Measurements from ENCODE around the gene ASCL2.

ASCL2 gene

DNA sequence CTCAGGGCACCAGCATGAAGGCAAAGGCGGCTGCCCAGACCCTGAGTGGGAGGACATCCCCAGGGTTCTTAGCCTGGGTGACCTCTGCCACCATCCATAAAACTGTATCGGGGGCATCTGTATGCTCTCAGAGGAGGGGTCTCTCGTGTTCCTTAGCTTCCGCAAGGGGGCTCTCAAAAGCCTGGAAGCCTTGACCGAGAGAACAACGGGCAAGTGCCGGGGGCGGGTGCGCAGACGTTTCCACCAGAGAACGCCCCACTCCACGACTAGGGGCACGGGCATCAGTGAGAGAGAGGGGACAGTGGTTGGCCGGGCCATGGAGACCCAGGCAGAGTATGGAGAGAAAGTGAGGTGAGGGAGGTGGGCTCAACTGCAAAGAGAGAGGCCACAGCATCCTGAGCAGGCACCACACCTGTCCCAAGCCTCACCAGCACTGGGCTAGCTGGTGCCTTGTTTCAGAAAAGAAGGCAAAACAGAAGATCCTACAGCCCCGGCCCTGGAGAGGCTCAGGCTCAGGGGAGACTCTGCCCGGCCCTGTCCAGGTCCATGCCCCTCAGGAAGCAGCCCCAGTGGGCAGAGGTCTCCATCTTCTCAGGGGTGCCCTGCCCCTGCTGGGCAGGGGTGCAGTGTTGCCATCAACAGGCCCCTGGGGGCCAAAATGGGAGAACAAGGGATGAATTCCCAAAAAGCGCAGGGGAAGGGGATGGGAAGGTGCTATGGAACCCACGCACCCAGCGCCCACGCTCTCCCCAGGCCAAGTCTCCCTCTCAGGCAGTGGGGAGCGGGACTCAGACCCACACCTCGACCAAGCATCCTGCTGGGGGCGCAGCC lies 37.3 kb upstream of the ASCL2 start:
- no peak for FAIRE-seq

DNA sequence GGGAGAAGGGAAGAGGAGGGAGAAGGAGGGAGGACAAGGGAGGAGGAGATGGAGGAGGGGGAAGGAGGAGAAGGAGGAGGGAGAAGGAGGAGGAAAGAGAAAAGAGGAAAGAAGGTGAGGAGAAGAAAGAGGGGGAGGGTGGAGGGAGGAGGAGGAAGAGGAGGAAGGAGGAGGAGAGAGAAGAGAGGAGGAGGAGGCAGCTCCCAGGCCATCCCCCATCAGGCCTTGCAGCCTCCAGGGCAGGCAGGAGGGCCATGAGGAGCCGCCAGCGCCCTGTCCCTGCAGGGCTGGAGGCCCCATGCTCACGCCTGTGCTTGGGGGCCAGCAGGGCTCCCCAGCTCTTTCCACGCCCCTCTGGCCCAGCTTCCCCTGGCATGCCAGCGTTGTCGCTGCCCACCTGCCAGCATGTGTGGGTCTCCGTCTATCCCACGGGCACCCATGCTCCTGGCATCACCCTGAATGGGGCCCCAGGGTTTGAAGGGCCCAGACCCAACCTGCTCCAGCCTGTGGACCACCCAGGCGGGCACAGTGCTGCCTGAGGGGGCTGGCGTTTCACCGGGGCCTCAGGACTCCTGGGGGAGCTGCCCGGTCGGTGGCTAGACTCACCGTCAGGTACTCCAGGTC lies 36.6 kb upstream of the ASCL2 start:
- no peak for FAIRE-seq

DNA sequence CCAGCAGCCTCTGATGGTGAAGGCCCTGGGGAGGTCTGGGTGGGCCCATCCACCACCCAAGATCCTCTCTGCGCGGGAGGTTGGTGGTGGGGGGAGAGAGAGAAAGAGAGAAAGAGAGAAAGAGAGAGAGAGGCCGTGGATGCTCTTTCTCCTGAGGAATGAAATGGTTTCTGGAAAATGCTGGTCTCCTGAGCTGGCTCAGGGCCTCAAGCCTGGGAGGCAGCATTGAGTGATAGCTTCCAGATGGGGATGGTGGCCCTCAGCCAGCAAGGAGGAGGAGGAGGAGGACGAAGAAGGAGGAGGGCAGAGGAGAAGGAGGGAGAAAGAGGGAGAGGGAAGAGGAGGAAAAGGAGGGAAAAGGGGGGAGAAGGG lies 36.0 kb upstream of the ASCL2 start:
- peak; percentile 67 for FAIRE-seq

DNA sequence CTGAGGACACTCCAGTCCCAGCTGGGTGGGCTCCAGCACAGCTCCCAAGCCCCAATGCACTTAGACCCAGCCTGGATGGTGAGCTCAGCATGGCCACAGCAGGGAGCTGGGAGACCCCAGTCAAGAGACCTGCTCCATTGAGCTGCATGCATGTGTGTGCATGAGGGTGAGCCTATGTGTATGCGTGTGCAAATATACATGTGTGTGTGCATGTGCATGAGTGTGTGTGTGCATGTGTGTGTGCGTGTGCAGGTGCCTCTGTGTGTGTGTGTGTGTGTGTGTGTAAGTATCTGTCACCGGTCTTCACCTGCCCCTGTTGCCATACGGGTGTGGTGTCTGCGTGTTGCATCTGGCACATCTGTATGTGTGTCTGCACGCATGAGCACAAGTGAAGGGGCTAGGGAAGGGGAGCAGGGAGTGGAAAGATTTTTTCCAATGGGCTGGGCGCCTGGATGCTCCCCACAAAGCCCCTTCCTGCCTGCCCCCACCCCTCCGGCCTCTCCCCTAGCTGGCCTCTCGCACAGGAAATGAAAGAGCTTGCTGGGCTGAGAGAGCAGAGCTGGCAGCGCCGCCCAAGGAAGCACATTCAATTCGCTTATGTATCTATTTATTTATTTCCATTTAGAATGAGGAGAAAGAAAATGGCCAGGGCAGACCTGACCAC lies 35.5 kb upstream of the ASCL2 start:
- no peak for FAIRE-seq

DNA sequence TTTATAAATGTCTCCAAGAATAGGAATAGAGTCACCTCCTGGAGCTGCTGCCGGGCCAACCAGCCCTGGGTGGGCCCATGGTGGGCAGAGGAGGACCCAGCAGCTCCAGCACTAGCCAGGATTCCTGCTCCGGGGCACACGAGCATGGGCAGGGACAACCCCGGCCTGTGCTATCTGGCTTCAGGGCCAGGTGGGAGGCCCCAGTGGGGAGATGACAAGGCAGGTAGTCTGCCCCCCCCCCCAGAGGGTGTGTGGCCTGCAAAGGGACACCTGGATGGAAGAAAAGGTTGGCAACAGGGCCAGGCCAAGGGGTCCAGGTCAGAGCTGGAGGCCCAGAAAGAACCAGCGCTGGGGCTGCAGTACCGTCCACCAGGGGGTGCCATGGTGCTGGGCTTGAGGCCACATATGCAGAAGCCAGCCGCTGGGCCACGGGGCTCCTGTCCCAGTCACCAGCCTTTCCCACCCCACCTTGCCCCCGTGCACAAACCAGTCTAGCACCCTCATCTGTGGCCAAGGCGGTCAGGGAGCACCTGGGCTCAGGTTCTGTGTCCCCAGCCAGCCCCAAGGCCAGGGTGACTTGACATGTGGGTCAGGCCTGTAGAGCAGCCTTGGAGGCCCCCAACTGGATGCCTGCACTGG lies 34.9 kb upstream of the ASCL2 start:
- no peak for FAIRE-seq

DNA sequence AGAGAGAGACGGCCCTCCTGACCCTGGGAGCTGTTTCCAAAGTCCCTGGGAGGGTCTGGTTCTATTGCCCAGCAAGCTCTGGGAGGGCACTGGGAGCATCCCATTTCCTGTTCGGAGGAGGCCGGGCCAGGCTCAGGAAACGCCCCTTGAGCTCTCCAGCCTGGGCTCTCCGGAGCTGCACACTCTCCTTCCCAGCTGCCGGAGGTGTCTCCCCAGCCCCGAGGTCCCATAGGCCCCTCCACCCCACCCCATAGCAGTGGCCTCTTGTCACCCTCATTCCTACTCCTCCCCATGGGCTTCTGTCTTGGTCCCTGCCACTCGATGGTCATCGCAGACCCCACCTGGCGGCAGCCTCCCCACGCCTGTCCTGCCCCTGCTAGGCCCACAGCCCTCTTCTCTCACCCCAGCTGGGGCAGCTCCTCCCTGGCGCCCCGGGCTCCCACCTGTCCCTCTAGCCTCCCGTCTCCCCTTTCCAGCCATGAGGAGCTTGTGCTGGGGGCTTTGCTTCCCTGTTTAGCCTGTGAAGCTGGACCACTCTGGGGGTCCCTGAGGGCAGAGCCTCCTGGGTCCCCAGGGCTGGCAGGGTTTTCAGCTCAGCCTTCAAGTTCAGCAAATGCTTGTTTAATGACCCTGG lies 34.2 kb upstream of the ASCL2 start:
- no peak for FAIRE-seq

DNA sequence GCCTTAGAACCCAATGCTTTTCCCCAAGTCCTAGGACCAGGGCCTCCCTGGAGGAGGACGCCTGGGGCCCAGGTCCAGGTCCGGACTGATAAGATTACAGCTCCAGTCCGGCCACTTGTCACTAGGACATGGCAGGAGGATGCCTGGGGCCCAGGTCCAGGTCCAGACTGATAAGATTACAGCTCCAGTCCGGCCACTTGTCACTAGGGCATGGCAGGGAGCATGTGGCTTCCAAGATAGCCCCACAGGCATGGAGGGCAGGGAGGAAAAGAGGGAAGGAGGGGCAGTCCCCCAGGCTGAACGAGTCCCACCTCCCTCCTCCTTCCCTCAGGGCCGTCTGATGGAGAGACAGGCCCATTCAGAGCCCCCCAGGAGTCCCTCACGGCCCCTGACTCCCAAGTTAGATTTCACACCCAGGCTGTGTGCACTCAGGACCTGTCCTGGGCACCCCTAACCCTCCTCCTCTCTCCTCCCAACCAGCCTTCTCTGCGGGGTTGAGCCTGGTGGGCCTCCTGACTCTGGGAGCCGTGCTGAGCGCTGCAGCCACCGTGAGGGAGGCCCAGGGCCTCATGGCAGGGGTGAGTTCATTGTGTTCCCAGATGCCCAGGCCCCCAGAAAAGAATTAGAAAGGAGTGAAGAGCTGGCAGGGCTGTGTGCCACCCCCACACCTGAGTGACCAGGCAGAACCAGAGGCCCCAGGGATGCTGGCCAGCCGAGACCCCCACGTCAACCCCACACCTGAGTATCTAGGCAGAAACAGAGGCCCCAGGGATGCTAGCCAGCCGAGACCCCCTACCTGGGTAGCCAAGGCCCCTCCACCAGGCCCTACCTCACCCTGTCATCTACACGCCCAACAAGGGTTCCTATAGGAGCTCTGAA lies 33.5 kb upstream of the ASCL2 start:
- no peak for FAIRE-seq

DNA sequence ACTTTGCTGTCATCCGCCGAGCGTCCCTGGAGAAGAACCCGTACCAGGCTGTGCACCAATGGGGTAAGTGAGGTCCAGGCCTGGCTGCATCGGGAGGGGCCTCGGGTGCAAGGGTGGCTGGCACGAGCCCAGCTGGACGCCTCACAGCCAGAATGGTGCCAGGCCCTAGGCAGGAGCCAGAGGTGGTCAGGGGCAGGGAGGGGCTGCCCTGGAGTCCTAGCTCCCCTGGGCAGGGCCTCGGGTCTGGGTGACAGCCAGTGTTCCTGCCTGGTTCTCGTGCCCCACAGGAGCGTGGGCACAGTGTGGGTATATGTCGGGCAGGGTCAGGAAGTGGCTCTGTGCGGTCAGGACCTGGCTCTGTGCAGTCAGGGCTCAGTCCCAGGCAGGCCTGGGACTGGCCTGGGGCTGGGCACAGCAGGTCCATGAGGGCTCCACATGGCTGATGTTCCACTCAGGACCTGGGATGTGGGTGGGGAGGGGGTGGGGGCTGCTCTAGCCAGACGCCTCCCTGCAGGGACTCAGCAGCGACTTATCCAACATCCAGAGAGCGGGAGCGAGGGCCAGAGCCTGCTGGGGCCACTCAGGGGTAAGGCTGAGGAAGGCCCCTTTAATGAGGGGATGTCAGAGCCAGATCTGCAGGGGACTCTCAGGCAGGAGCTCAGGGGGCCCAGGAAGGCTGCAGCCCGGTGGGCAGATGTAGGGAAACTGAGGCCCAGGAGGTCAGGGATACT lies 32.7 kb upstream of the ASCL2 start:
- no peak for FAIRE-seq

DNA sequence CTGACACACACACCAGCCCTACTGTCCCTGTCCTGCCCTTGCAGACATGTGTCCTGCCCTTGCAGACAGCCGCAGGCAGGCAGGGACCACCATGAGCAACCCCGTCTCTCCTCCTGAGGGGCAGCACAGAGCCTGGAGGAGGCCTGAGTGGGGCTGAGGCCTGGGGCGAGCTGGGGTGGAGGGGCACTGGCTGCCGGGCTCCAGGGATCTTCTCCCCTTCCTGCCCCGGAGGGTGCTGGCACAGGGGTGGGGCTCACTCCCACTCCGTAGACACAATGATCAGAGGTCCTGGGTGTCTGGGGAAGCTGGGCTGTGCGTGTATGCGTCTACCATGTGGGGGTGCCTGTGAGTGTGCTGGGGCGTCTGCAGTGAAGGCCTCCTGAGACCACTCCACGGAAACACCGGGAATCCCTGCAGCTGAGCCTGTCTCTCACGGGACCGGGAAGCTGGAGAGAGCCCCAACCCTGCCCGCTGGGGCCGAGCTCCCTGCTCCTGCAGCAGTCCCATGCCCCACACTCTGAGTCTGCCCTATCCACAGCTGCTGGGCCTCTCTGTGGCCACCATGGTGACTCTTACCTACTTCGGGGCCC lies 32.0 kb upstream of the ASCL2 start:
- FAIRE-seq, result no peak

DNA sequence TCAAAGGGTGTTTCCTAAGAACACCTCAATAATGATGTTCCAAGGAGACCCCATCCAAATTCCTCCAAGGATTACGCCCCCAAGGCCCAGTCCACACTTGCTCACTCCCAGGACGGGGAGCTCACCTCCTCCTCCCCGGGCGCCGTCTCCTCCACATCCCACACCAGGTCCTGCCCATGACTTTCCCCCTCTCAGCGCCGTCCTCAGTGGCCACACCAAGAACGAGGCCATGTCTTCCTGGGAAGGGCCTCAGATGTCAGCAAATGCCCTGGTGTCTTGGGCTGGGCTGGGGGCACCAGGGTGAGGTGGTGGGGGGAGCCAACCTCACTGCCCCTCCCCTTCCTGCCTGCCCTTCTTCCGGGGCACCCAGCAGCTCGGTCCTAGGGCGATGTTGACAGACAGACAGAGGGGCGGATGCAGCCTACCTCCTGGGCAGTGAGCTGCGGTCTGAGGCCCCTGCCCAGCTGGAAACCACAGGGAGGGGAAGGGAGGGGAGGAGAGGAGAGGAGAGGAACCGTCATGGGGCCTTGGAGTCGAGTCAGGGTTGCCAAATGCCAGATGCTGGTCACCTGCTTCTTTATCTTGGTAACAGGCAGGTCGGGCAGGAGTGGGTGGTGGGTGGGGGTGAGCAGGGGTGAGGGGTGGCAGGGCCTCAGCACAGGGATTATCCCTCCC lies 31.4 kb upstream of the ASCL2 start, which contains the start of the genes C11orf21 and TSPAN32:
C11orf21 (minus strand) TSS at position 288 of the 675 bp plus-strand sequence; CDS start at position 178, 110 bp downstream.
TSPAN32 (plus strand) TSS at position 383 of the 675 bp plus-strand sequence; CDS start at position 520, 137 bp downstream.
- FAIRE-seq, result no peak

DNA sequence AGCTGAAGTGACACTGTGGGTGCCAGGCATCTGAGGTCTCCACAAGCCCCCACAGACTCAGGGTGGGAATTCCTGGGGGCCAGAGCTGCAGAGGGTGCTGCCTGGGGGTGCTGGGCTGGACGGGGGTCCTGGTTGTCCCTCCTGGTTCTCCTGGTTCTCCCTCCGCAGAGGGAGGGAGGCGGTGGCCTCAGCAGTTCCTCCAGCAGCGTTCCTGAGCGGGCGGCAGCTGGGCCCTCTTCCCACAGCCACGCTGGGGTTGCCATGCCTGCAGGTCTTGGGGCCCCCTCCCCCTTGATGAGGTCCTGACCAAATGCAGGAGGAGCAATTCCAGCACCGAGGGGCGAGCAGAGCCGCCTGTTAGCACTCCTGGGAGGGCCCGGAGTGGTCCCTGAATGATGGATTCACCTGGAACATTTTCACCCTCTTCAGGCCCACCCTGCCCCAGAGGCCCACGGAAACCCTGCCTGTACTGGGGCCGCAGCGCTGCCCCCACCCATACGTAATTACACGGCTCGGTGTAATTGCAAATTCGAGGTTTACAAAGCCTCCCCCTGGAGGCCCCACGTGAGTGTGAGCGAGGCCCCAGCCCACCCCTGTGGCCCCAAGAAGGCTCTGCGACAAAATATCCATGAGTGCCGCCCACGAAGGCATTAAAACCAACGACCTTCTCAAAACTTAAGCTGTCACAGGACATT lies 30.7 kb upstream of the ASCL2 start:
- no peak for FAIRE-seq

DNA sequence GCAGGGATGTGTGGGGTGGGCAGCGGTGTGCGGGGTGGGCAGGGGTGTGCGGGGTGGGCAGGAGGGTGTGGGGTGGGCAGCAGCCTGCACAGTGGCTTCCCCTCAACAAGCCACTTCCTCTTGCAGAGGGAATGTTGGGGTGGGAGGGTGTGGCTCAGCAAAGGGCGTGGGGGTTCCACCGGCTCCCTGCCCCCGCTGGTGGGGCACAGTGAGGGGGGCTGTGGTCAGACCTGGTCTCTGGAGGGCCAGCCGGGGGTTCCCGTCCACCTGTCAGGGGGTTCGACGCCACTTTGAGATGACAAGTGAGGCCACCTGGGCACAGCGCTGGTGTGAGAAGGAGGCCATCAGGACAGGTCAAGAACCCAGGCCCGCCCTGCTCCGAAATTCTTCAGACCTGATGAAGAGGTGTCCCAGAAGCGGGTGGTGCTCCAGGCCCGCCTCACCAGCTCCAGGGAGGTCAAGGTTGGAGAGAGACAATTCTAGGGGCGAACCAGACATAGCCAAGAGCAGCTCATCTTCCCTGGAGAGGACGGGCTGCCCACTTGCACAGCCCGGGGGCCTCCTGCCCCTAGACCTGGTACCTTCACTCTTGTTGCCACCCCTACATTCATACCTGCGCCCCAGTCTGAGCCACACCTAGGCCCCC lies 30.0 kb upstream of the ASCL2 start:
- FAIRE-seq, result no peak

DNA sequence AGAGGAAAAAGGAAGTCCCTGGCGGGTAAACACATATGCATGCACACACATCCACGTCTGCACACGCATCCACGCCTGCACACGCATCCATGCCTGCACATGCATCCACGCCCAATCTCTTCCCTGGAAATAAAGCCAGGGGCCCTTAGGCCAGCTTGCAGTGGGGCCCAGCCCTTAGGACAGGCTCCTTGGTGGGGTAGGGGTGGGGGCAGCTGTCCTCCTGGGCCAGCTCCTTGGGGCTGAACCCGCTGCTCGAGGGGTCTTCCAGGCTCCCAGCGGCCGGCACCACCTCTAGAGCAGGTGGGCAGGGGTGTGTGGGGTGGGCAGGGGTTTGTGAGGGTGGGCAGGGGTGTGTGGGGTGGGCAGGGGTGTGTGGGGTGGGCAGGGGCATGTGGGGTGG lies 29.4 kb upstream of the ASCL2 start:
- no peak for FAIRE-seq

DNA sequence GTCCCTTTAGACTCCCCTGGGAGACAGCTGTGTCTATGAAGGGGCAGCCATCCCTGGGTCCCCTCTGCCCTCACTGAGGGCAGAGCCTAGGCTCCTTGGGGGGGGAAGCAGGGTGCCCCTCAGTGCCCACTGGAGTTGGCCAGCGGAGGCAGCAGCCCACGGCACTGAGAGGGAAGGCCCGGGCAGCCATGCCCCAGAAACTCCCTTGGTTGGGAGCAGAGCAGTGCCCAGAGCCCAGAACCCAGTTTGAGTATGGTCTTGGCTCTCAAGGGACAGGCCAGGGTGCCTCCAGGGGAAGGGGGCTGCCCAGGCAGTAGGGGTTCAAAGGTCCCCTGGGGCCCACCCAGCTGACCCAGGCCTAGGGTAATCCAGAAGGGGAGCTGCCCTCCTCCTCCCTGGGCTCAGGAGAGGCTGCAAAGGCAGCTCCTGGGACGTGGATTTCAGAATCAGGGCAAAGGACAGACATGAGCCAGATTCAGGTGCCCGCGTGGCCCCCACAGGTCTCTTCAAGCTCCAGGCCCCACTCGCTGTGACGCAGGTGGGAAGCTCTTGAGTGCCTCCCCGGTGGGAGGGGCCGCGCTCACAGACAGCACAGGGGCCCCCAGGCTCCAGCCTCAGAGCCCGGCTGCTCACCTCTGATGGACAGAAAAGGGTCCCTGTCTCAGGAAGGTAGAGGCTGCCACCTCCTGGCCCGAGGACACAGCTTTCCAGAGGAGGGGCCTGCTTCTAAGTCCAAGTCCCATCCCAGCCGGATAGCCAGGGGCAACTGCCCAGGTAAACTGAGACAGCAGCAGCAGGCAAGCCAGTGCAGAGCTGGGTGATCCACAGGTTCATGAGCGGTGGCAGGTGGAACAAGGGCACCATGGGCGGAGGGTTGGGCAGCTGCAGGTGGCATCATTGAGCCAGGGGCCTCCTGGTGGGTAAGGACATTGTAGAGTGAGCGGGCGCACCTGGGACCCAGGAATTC lies 28.7 kb upstream of the ASCL2 start:
- no peak for FAIRE-seq

DNA sequence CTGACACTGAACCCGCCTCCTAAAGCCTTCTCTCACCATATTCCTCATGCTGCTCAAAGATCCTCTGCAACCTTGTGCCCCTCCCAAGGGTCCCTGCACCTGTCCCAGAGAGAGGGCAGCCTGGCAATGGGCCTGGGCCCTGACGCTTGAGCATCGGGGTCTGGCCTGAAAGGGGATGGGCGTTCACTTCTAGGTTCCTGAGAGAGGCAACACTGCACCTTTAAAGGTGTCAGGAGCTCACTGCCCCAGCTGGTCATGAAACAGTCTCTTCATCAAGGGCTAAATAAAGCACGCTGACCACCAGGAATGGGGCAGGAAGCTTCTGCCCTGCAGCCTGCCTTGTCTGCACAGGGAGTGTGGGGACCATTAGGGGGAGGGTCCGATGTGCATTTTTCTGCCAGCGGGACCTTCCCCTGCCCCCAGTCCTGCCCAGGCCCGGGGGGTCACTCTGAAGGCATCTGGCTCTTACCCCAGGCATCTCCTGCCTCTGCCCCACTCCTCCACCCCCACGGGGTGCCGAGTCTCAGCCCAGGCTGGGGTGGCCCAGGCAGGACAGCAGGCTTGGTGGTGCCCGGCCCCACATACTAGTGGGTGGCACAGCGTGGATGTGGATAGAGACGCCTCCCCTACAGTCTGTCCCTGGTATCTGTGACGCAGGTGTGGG lies 27.9 kb upstream of the ASCL2 start:
- no peak for FAIRE-seq

DNA sequence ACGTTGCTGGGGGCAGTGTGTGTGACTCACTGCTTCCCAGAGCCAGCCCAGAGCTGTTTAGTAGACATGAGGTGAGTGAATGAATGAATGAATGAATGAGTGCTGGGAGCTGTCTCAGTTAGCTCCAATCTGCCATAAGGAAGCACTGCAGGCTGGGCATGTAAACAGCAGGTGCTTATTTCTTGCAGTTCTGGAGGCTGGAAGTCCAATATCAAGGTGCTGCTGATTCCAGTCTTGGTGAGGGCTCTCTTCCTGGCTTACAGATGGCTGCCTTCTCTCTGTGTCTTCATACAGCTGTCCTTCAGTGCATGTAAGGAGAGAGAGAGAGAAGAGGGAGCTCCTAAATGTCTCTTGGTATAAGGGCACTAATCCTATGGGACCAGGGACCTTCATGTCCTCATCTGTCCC lies 27.2 kb upstream of the ASCL2 start:
- no peak for FAIRE-seq
